ENCODE data around the gene PSMD1.

PSMD1 gene

DNA sequence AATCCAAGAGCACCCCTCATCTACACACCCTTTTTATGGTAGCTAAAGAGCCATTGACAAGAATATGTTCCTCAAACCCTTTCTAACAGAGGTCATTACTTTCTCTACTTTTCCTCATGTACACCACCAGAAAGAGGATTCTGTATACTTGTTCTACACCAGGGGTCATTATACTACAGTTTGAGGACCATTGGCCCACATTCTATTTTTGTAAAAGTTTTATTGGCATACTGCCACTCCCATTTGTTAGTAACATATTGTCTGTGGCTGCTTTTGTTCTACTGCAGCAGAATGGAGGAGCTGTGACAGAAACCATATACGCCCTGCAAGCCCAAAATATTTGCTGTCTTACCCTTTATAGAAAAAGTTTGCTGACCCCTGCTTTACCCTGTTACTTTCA, 53.9 kb downstream of the PSMD1 start:
- H3K9ac ChIP-seq (ENCODE audit: low read depth, low read length), result no peak overlapping the region
- H3K36me3 ChIP-seq (ENCODE audit: control insufficient read depth, insufficient read depth, low read length), result peaks cover 4% of the 10 kb centered on the region
- H3K4me3 ChIP-seq (ENCODE audit: low read depth, low read length), result no peak overlapping the region
- no peaks in the 10 kb centered on the region for H3K27me3 ChIP-seq (ENCODE audit: control insufficient read depth, insufficient read depth, low read length)
- H3K4me1 ChIP-seq (ENCODE audit: control insufficient read depth, insufficient read depth, low read length), result peaks cover 7% of the 10 kb centered on the region
- H3K9me3 ChIP-seq (ENCODE audit: control insufficient read depth, insufficient read depth, low read length), result no peaks in the 10 kb centered on the region

DNA sequence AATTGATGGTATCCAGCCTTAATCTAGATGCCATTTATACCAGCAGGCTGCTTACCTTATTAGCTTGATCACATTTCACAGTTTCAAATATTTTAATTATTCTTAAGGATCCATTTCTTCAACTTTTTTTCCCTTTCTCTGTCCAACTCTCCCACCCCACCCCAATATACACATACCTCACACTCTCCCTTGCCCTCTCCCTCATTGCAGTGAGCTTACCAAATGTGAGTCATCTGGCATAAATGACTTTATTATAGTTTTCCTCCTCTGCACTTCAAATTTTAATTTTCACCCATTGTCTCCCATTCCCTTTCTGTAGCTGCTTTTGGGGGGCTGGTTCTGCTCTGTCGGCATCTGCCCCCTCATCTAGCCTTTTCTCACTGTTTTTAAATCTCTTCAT, 55.3 kb downstream of the PSMD1 start:
- Histone ChIP-seq H3K27me3 (ENCODE audit: control insufficient read depth, insufficient read depth, low read length) (no peaks in the 10 kb centered on the region), H3K36me3 (ENCODE audit: control insufficient read depth, insufficient read depth, low read length) (peaks cover 4% of the 10 kb centered on the region), H3K4me3 (ENCODE audit: low read depth, low read length) (no peak overlapping the region), H3K9me3 (ENCODE audit: control insufficient read depth, insufficient read depth, low read length) (no peaks in the 10 kb centered on the region), H3K4me1 (ENCODE audit: control insufficient read depth, insufficient read depth, low read length) (peaks cover 12% of the 10 kb centered on the region), H3K9ac (ENCODE audit: low read depth, low read length) (no peak overlapping the region)

- no peak overlapping the region for H3K9ac ChIP-seq (ENCODE audit: low read depth, low read length)
- H3K36me3 ChIP-seq (ENCODE audit: control insufficient read depth, insufficient read depth, low read length), result peaks cover 4% of the 10 kb centered on the region
- H3K9me3 ChIP-seq (ENCODE audit: control insufficient read depth, insufficient read depth, low read length), result no peaks in the 10 kb centered on the region
- no peak overlapping the region for H3K4me3 ChIP-seq (ENCODE audit: low read depth, low read length)
- H3K27me3 ChIP-seq (ENCODE audit: control insufficient read depth, insufficient read depth, low read length), result no peaks in the 10 kb centered on the region
- H3K4me1 ChIP-seq (ENCODE audit: control insufficient read depth, insufficient read depth, low read length), result peaks cover 12% of the 10 kb centered on the region
Observed at GRCh38 chr2:231113489-231113888, 56.8 kb downstream of the PSMD1 start.

DNA sequence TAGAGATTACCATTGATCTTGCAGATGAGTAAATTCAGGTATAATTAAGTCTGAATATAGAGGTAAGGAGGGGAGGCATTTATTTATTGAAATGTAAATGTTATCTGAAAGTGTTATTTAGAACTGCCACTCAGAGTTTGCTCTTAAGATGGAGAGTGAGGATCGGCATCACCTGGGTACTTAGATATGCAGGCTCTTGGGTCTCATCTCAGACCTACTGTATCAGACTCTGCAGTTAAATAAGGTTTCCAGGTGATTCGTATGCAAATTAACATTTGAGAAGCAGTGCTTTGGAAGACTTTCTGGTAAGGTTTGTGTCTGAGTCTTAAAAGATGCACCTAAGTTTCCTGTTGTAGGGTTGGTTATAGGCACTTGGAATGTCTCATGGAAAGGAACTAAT, 59.0 kb downstream of the PSMD1 start:
- H3K36me3 ChIP-seq (ENCODE audit: control insufficient read depth, insufficient read depth, low read length), result no peaks in the 10 kb centered on the region
- no peak overlapping the region for H3K4me3 ChIP-seq (ENCODE audit: low read depth, low read length)
- no peaks in the 10 kb centered on the region for H3K9me3 ChIP-seq (ENCODE audit: control insufficient read depth, insufficient read depth, low read length)
- H3K9ac ChIP-seq (ENCODE audit: low read depth, low read length), result no peak overlapping the region
- H3K4me1 ChIP-seq (ENCODE audit: control insufficient read depth, insufficient read depth, low read length), result peaks cover 12% of the 10 kb centered on the region
- H3K27me3 ChIP-seq (ENCODE audit: control insufficient read depth, insufficient read depth, low read length), result no peaks in the 10 kb centered on the region

DNA sequence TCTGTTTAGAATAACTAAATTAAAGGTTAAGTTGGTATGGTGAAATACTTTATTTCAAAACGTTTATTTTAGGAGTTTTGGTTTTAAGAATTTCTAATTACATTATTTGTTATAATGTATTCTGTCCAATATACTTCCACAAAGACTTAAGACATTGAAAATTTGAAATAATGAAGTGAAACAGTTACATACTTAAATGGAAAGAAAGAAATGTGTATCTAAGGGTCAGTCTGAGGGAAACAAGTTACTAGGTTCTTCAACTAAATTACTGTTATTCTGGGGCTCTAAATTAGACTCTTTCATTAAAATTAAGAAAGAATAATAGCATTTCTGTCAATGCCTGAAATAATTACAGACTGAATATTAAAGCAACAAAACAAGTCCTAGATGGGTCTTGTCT, 60.5 kb downstream of the PSMD1 start:
- Histone ChIP-seq H3K9me3 (ENCODE audit: control insufficient read depth, insufficient read depth, low read length) (no peaks in the 10 kb centered on the region), H3K27me3 (ENCODE audit: control insufficient read depth, insufficient read depth, low read length) (no peaks in the 10 kb centered on the region), H3K4me1 (ENCODE audit: control insufficient read depth, insufficient read depth, low read length) (peaks cover 12% of the 10 kb centered on the region), H3K4me3 (ENCODE audit: low read depth, low read length) (no peak overlapping the region), H3K36me3 (ENCODE audit: control insufficient read depth, insufficient read depth, low read length) (no peaks in the 10 kb centered on the region), H3K9ac (ENCODE audit: low read depth, low read length) (no peak overlapping the region)

DNA sequence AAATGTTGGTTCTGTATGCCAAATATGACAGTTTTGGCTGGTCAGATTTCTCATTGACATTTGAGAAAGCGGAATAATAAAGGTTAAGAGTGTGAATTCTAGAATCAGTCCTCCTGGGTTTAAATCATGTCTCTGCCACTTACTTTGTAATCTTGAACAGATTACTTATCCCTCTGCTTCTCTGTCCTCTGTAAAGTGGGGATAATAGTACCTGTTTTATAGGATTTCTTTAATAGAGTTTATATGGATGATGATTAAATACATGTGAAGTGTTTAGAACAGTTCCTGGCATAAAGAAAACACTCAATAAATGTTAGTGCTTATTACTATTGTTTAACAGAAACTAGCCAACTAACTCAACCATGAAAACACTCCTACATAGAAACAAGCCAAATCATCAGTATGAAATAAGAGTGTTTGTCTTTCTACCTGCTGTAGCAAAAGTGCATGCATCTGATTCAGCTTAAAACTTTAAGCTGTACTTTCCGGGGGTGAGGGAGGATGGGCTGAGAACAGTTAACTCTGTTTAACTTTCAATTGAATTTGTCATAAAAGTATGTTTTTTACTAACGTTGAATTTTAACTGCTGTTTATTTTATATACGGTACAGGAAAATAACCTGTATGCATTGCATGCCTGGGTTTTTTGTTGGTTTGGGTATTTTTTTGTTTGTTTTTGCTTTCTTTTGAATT, 61.4 kb downstream of the PSMD1 start:
- H3K36me3 ChIP-seq (ENCODE audit: control insufficient read depth, insufficient read depth, low read length), result no peaks in the 10 kb centered on the region
- no peak overlapping the region for H3K9ac ChIP-seq (ENCODE audit: low read depth, low read length)
- no peak overlapping the region for H3K4me3 ChIP-seq (ENCODE audit: low read depth, low read length)
- no peaks in the 10 kb centered on the region for H3K27me3 ChIP-seq (ENCODE audit: control insufficient read depth, insufficient read depth, low read length)
- no peaks in the 10 kb centered on the region for H3K9me3 ChIP-seq (ENCODE audit: control insufficient read depth, insufficient read depth, low read length)
- peaks cover 12% of the 10 kb centered on the region for H3K4me1 ChIP-seq (ENCODE audit: control insufficient read depth, insufficient read depth, low read length)

DNA sequence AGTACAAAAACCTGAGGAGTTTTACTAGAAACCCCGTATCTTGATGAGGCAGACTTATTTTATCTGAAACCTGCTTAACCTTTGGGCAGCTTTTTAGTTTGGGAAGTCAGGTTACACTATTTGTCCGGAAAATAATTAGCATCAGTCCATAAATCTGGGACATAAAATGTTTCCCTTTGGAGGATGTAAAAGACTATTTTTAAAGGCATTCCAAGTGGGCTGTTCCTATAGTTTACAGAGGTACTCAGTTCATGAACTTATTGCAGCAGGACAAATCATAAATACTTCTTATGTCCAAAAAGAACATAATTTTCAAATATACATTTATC, 61.9 kb downstream of the PSMD1 start:
- Histone ChIP-seq H3K9me3 (ENCODE audit: control insufficient read depth, insufficient read depth, low read length) (no peaks in the 10 kb centered on the region), H3K9ac (ENCODE audit: low read depth, low read length) (no peak overlapping the region), H3K27me3 (ENCODE audit: control insufficient read depth, insufficient read depth, low read length) (no peaks in the 10 kb centered on the region), H3K36me3 (ENCODE audit: control insufficient read depth, insufficient read depth, low read length) (no peaks in the 10 kb centered on the region), H3K4me1 (ENCODE audit: control insufficient read depth, insufficient read depth, low read length) (peaks cover 16% of the 10 kb centered on the region), H3K4me3 (ENCODE audit: low read depth, low read length) (no peak overlapping the region)

DNA sequence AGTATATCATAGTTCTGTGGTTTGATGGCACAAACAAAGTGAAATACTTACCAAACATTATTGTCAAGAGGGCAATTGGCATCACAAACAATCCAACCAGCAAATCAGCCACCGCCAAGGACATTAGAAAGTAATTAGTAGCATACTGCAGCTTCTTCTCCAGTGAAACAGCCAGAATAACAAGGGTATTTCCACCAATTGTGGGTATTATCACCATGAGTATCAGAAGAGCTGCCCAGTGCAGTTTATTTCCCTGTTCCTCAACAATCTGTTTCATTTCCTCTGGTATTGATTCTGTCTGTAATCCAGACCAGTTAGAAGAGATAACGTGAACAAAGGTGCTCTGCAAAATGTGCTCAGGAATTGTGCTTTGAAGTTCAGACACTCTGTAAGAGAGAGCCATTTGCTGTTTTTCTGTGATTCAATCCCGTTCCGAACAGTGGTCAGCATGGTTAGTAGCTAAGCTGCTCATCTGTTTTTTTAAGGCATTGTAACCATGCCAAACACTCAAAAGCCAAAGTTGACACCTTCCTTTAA, 66.8 kb downstream of the PSMD1 start:
- Histone ChIP-seq H3K27me3 (ENCODE audit: control insufficient read depth, insufficient read depth, low read length) (no peaks in the 10 kb centered on the region), H3K36me3 (ENCODE audit: control insufficient read depth, insufficient read depth, low read length) (no peaks in the 10 kb centered on the region), H3K9me3 (ENCODE audit: control insufficient read depth, insufficient read depth, low read length) (no peaks in the 10 kb centered on the region), H3K4me1 (ENCODE audit: control insufficient read depth, insufficient read depth, low read length) (peaks cover 8% of the 10 kb centered on the region), H3K9ac (ENCODE audit: low read depth, low read length) (no peak overlapping the region), H3K4me3 (ENCODE audit: low read depth, low read length) (no peak overlapping the region)

DNA sequence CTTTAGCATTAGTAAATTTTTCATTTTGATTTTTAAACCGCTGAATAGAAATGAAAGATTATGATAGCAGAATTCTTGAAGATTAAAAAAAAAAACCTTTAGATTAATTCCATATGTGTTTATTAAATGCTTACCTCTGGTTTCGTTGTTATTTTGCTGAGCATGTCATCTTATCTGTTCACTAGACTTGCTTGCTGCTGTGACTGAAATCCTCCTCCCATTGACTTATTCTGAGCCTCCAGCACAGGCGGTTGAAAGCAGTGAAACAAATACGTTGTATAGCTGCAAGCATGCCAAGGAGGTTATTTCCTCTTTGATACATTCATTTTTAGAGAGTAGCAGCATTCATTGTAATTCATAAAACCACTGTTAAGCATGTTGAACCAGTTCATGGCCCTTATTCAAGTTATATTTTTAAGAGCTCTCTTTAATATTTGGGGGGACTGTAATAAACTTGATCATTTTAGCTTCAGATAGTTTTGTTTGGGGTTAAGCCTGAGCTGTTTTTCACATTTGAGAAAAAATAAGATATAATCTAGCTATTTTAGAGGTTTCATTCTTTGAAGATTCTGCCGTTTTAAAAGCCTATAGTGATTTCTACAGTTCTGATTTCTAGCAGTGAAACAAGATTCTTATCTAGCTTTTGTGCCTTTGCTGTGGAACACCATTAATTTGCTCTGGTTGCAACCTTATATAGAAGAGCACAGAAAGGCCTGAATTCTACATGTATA, 68.3 kb downstream of the PSMD1 start, which contains the start of gene HTR2B:
TSS of gene HTR2B (minus strand) at position 205 of the 731 bp plus-strand sequence. CDS start 1,278 bp downstream, outside the sequence.
- Histone ChIP-seq H3K36me3 (ENCODE audit: control insufficient read depth, insufficient read depth, low read length) (no peaks in the 10 kb centered on the region), H3K9me3 (ENCODE audit: control insufficient read depth, insufficient read depth, low read length) (no peaks in the 10 kb centered on the region), H3K27me3 (ENCODE audit: control insufficient read depth, insufficient read depth, low read length) (no peaks in the 10 kb centered on the region), H3K9ac (ENCODE audit: low read depth, low read length) (no peak within 1 kb of the TSS), H3K4me3 (ENCODE audit: low read depth, low read length) (no peak within 1 kb of the TSS), H3K4me1 (ENCODE audit: control insufficient read depth, insufficient read depth, low read length) (peaks cover 8% of the 10 kb centered on the region)

GRCh38 chr2:231126123-231126522, 69.5 kb downstream of the PSMD1 start:
- H3K9ac ChIP-seq (ENCODE audit: low read depth, low read length), result no peak overlapping the region
- no peaks in the 10 kb centered on the region for H3K9me3 ChIP-seq (ENCODE audit: control insufficient read depth, insufficient read depth, low read length)
- H3K27me3 ChIP-seq (ENCODE audit: control insufficient read depth, insufficient read depth, low read length), result no peaks in the 10 kb centered on the region
- no peak overlapping the region for H3K4me3 ChIP-seq (ENCODE audit: low read depth, low read length)
- no peaks in the 10 kb centered on the region for H3K36me3 ChIP-seq (ENCODE audit: control insufficient read depth, insufficient read depth, low read length)
- H3K4me1 ChIP-seq (ENCODE audit: control insufficient read depth, insufficient read depth, low read length), result peaks cover 8% of the 10 kb centered on the region

DNA sequence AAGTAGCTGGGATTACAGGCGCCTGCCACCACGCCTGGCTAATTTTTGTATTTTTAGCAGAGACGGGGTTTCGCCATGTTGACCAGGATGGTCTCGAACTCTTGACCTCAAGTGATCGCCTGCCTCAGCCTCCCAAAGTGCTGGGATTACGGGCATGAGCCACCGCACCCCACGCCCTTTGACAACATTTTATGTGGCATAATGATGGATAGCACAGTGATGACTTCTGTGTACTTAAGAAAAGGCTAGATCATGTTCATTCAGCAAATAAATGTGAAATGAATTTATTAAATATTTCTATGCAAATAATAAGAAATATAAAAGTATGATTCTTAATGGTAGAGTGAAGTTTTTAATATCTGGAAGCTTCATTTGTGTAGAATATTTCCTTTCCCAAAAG, 70.8 kb downstream of the PSMD1 start:
- Histone ChIP-seq H3K4me3 (ENCODE audit: low read depth, low read length) (no peak overlapping the region), H3K9me3 (ENCODE audit: control insufficient read depth, insufficient read depth, low read length) (no peaks in the 10 kb centered on the region), H3K27me3 (ENCODE audit: control insufficient read depth, insufficient read depth, low read length) (no peaks in the 10 kb centered on the region), H3K36me3 (ENCODE audit: control insufficient read depth, insufficient read depth, low read length) (no peaks in the 10 kb centered on the region), H3K4me1 (ENCODE audit: control insufficient read depth, insufficient read depth, low read length) (peaks cover 8% of the 10 kb centered on the region), H3K9ac (ENCODE audit: low read depth, low read length) (no peak overlapping the region)

DNA sequence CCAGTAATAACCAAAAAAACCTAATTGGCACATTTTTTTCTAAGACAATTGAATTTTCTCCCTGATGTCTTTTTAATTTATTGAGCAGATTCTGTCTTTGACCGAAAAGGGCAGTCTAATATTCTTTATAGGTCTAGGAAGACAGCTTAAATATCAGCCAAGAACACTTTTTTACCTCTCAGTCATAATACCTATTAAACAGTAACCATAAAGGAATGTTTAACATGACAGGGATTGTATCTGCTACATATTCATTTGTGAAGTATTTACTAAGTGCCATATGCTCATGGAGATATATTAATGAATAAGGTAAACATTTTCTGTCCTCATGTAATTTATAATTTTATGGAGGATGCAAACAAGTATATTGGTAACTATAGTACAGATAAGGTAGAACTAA, 71.3 kb downstream of the PSMD1 start:
- Histone ChIP-seq H3K36me3 (ENCODE audit: control insufficient read depth, insufficient read depth, low read length) (no peaks in the 10 kb centered on the region), H3K27me3 (ENCODE audit: control insufficient read depth, insufficient read depth, low read length) (no peaks in the 10 kb centered on the region), H3K4me3 (ENCODE audit: low read depth, low read length) (no peak overlapping the region), H3K9me3 (ENCODE audit: control insufficient read depth, insufficient read depth, low read length) (no peaks in the 10 kb centered on the region), H3K9ac (ENCODE audit: low read depth, low read length) (no peak overlapping the region), H3K4me1 (ENCODE audit: control insufficient read depth, insufficient read depth, low read length) (peaks cover 8% of the 10 kb centered on the region)
